Measurements from ENCODE around the gene ASB18. TPM values are rescaled to one million over a fixed set of nuclear protein-coding genes. Genes with fewer than 3 reads are reported as not detected.

The ASB18 gene
- total RNA-seq, 1 experiment from 2014 or later, result not detected

GRCh38 chr2:236177604-236177966, 86.6 kb downstream of the ASB18 start:
- Histone ChIP-seq H3K27ac (ENCODE audit: low read length) (peak overlapping the region; percentile 87), H3K9me3 (ENCODE audit: control insufficient read depth, insufficient read depth, low read depth, low read length) (no peaks in the 10 kb centered on the region)

GRCh38 chr2:236176951-236177350, 87.3 kb downstream of the ASB18 start:
- intact Hi-C loops (cut with micrococcal nuclease; ENCODE audit: unreplicated experiment), result loop anchor here (2.0 to 10.0 kb wide), 2 partner anchors 242 to 410 kb away; no protein-coding TSS in a partner anchor
- no peak overlapping the region for H3K27ac ChIP-seq (ENCODE audit: low read length)
- ChIA-PET POLR2A (no interaction called here), CTCF (interaction anchor here (0.8 to 1.8 kb wide), 3 partner anchors 9 to 398 kb away, joined by 3 to 10 read pairs (median 6); partner anchors contain the start of gene GBX2)
- BruUV-seq (replicated peaks), result no TSS peak
- H3K9me3 ChIP-seq (ENCODE audit: control insufficient read depth, insufficient read depth, low read depth, low read length), result no peaks in the 10 kb centered on the region
- peaks cover 17% of the 10 kb centered on the region for H3K4me1 ChIP-seq (ENCODE audit: control insufficient read depth, insufficient read depth, low read length)
- H3K4me3 ChIP-seq (ENCODE audit: low read depth in 2 of 2, low read length in 2 of 2), result no peak overlapping the region
- TF ChIP-seq REST (IDR thresholded peaks at IDR 0.05; ENCODE audit: insufficient read depth in 1 of 2, low read depth in 2 of 2, low read length in 1 of 2) (no peak), CTCF (IDR thresholded peaks at IDR 0.05) (no peak), SIN3A (IDR thresholded peaks at IDR 0.05; ENCODE audit: borderline replicate concordance, insufficient read depth, low read depth, low read length) (no peak)
- DNase-seq (ENCODE audit: low read depth, low spot score) (no peak), ATAC-seq (no peak)
- no peaks in the 10 kb centered on the region for H3K27me3 ChIP-seq (ENCODE audit: control insufficient read depth, insufficient read depth, low read length)
- in situ Hi-C loops (cut with HindIII; ENCODE audit: low pct_unique_long_range_greater_than_20kb, low sequenced_read_pairs), result no loop called here
- no peaks in the 10 kb centered on the region for H3K36me3 ChIP-seq (ENCODE audit: control insufficient read depth, insufficient read depth, low read length)

More at GRCh38 chr2:236177604-236177966, 86.6 kb downstream of the ASB18 start:
- TF ChIP-seq REST (IDR thresholded peaks at IDR 0.05; ENCODE audit: insufficient read depth in 1 of 2, low read depth in 2 of 2, low read length in 1 of 2) (no peak), CTCF (IDR thresholded peaks at IDR 0.05) (peak; percentile 93), SIN3A (IDR thresholded peaks at IDR 0.05; ENCODE audit: borderline replicate concordance, insufficient read depth, low read depth, low read length) (no peak), TCF7L2 (IDR thresholded peaks at IDR 0.05; ENCODE audit: low read depth, low read length) (no peak)
- intact Hi-C loops (cut with micrococcal nuclease; ENCODE audit: unreplicated experiment), result loop anchor here (2.0 to 10.0 kb wide), 2 partner anchors 243 to 411 kb away; no protein-coding TSS in a partner anchor
- Histone ChIP-seq H3K4me1 (ENCODE audit: control insufficient read depth, insufficient read depth, low read length) (peaks cover 17% of the 10 kb centered on the region), H3K27me3 (ENCODE audit: control insufficient read depth, insufficient read depth, low read length) (no peaks in the 10 kb centered on the region), H3K4me3 (ENCODE audit: low read depth in 2 of 2, low read length in 2 of 2) (peak overlapping the region; percentile 61 to 84), H3K36me3 (ENCODE audit: control insufficient read depth, insufficient read depth, low read length) (no peaks in the 10 kb centered on the region)
- ChIA-PET CTCF (interaction anchor here (0.7 to 1.8 kb wide), 6 partner anchors 9 to 412 kb away, joined by 3 to 10 read pairs (median 4); partner anchors contain the start of gene GBX2), POLR2A (interaction anchor here (0.6 to 0.7 kb wide), 3 partner anchors 10 to 840 kb away, joined by 4 to 12 read pairs (median 6); no protein-coding TSS in a partner anchor)
- BruUV-seq (replicated peaks), result no TSS peak
- ATAC-seq (peak; percentile 82), DNase-seq (ENCODE audit: low read depth, low spot score) (no peak)
- in situ Hi-C loops (cut with HindIII; ENCODE audit: low pct_unique_long_range_greater_than_20kb, low sequenced_read_pairs), result no loop called here

Data from Panc1 (cell line).